ENCODE data around the gene TNFSF18.

TNFSF18 gene

DNA sequence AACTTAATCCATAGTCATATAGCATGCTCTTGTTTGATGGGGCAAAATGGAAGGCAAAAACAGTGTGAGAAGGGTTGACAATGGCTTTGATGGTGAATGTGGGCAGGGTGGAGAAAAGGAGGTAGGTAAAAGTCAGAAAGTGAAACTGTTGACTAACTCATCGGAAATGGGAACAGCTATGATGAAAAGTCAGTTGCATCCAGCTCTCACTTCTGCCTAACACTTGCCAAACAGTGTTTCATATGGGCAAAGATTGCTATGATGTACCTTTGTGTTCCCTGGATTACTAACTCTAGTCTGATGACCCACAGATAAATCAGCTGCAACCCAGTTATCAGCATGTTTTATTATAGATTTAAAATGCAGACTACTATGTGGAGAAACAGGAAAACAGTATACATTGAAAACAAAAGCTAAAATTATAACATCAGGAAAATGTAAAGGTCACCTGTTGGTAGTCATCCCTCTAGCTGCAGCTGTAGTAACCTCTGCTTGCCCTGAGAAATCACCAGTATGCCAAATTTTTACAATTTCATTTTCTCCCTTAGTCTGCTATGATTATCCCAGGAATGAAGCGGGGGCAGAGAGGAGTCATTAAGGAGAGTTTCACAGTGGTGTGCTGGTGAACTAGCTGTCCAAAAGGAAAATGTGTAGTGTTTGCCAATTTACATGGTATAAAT is 11.7 kb downstream of the TNFSF18 start:
- DNase-seq (ENCODE audit: low read depth): peak; percentile 1

DNA sequence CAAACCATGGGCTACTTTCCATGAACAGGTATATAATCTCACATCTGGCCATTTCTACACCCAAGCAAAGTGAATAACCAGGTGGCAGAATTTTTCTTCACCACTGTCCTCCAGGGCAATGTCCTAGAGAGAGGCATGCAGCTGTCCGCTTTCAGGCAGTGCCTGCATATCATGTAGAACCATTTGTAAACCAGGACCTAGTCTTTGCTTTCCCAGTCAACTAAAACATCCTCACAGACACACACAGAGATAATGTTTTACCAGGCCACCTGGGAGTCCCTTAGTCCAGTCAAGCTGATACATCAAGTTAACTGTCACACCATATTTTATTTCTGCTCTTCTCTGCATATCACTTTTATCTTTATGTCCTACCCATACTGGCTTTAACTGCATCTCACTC is 26.2 kb downstream of the TNFSF18 start:
- DNase-seq (ENCODE audit: low read depth): no peak

DNA sequence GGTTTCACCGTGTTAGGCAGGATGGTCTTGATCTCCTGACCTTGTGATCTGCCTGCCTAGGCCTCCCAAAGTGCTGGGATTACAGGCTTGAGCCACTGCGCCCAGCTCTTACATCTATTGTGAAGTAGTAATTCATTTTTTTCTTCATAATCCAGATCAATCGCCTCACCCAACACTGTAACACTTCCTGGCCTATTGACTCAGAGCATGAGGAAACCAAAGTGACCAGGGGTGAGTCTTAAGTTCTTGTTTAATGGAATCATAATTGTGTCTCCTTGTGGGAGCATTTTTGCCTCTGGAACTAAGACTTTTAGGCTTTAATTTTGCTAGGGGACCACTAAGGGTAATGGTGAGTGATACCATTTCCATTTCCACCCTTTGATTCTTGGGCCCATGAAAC is 27.4 kb downstream of the TNFSF18 start:
- no peak for DNase-seq (ENCODE audit: low read depth)

DNA sequence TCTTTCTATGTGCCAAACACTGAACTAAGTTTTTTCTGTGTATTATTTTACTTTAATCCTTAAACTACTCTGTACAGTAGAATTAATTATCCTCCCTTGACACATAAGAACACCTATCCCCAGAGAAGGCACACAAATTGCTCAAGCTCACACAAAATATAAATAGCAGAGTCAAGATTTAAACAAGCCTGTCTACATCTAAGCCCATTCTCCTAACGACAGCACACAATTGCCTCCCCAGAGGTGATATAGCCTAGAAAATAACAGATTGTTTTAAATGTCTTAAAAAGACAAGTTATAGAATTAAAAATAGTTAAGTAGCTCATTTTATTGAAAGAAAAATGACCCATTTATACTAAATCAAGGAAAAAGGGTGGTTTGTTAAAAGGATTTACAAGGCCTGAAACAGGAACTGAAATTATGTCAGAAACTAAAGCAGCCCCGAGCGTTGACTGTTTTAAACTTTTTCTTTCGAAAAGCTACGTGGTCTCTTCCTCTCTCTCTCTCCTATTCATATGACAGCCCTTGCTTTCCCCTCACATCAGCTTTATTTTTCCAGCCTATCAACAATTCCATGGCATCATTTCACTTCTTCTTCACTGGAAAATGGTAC is 30.5 kb downstream of the TNFSF18 start:
- no peak for DNase-seq (ENCODE audit: low read depth)

DNA sequence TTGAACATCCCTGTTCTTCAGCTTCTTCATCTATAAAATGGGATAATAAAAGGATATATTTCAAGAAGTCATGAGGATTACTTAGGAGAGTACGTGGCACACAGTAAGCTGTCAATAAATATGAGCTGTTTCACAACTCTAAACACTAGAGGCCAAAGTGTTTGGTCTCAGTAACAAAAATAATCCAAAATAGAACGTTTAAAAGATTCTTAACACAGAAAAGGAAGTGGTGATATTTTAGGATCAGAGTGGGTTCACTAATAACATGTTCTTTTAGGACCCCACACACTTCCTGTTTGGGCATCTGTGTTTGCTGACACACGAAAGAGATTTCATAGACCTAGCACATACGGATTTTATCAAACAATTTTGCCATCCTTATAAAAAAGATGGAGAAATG is 32.9 kb downstream of the TNFSF18 start:
- no peak for DNase-seq (ENCODE audit: low read depth)

DNA sequence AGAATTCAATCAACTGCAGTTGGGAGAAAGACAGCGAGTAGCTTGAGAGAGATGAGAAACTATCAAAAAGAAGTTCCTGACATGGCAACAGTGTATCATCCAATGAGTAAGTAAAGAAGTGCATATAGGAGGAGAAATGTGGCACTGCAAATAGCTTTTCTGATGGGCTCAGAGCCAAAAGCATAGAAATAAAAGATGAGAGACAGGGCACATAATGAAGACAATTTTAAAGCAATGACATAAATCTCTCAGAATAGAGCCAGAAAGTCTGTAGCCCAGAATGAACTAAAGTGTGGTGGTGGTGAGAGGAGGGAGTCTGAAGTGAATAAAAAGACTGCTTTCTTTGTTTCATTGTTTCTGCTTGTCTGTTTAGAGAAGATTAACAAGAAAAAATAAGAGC is 34.3 kb downstream of the TNFSF18 start:
- DNase-seq (ENCODE audit: low read depth): no peak

DNA sequence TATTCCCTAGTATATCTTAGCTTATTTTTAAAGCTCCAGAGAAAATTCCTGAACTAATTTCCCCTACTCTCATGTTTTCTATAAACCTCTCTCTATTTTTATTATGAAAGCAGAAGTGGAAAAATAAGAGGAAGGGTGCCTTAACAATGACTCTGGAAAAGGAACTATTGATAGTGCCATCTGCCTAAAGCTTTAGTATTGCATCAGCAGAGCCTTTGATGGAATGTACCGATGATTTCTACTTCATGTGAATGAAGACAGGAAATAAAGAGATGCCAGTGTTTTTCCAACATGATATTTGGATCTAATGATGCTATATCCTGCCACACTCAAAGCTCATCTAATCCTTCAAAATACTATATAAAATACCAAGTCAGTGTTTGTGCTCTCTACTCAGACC is 35.1 kb downstream of the TNFSF18 start:
- no peak for DNase-seq (ENCODE audit: low read depth)

DNA sequence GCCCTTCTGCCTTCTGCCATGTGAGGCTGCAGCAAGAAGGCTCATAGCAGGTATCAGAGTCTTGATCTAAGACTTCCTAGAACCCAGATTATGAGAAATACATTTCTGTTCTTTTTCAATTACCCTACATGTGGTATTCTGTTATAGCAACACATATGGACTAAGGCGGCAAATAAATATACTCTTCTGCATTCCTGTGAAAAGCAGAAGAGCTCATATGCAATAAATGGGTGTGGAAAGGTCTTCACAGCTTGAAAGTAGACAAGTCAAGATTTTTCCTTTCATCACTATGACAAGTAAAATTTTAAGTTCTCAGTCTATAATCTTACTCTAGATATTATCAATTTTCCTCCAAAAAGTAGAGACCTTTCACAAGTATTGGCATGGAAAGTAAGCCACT is 36.6 kb downstream of the TNFSF18 start:
- DNase-seq (ENCODE audit: low read depth): no peak

DNA sequence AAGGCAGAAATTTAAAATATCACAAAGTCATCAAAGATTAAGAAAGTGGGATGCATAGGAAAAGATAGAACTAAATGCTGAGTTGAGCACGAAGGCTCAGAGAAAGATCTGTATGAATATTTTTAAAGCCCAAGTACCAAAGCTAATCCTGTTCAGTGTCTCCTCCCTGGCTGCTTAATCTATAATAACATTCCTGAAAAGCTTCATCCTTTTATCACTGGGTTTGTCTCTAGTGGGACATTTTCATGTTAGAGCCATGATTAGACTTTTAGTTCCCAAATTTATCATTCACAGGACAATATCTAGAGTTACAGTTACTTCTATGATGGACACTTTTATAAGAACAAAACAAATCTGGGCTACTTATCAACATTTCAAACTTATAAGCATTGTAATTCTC is 38.6 kb downstream of the TNFSF18 start:
- DNase-seq (ENCODE audit: low read depth): no peak

DNA sequence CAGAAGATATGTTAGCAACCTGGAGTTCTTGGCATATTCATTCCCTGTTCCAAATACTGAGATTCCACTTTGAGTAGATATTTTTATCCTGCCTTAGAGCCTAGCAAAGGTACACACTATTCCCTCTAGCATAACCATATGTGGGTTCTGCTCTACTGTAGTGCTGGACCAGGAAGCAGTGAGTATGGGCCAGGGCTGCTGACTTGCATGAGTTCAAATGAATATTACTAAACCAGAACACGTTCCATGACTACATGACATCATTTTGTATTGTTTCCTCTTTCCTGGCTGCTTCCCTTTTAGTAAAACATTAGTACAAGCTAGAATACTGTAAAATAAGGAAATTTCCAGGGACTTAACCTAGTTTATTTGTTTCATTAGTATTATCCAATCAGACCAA is 41.1 kb downstream of the TNFSF18 start:
- DNase-seq (ENCODE audit: low read depth): no peak

DNA sequence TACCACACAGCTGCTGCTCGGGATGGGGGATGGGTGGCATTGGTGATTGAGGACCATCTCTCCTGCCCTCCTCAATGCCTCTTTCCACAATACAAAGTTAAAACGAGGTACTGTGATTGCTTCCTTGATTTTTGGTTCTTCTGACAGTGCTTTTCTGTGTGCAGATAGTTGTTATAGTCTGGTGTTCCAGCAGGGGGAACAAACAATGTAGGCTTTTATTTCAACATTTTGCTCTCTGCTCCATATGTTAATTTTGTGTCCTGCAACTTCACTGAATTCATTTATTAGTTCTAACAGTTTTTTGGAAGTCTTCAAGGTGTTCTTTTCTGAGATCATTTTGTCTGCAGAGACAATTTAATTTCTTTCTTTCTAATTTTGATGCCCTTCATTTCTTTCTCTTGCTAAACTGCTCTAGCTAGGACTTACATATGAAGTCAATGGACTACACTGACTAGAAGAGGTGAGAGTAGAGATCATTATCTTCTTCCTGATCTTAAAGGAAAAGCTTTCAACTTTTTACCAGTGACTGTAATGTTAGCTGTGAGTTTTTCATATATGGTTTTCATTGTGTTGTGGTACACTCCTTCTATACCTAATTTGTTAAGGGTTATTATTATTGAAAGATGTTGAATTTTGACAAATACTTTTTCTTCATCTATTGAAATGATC is 45.4 kb downstream of the TNFSF18 start:
- no peak for DNase-seq (ENCODE audit: low read depth)

DNA sequence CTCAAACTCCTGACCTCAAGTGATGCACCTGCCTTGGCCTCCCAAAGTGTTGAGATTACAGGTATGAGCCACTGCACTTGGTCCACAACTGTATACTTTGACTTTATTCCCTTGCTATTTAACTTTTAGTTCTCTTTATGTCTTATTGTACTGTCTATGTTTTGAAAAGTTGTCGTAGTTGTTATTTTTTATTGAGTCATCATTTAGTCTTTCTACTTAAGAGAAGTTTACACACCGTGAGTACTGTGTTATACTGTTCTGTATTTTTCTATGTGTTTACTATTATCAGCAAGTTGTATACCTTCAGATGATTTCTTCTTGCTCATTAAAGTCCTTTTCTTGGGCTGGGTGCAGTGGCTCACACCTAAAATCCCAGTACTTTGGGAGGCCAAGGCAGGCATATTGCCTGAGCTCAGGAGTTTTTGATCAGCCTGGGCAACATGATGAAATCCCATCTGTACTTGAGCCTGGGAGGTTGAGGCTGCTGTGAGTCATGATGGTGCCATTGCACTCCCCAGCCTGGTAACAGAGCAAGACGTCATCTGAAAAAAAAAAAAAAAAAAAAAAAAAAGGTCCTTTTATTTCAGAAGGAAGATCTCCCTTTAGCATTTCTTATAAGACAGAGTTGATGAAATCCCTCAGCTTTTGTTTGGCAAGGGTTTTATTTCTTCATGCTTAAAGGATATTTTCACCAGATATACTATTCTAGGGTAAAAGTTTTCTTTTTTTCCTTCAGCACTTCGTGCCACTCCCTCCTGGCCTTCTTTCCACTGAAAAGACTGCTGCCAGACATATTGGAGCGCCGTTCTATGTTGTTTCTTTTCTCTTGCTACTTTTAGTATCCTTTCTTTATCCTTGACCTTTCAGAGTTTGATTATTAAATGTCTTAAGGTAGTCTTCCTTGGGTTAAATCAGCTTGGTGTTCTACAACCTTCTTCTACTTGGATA is 47.6 kb downstream of the TNFSF18 start:
- no peak for DNase-seq (ENCODE audit: low read depth)

DNA sequence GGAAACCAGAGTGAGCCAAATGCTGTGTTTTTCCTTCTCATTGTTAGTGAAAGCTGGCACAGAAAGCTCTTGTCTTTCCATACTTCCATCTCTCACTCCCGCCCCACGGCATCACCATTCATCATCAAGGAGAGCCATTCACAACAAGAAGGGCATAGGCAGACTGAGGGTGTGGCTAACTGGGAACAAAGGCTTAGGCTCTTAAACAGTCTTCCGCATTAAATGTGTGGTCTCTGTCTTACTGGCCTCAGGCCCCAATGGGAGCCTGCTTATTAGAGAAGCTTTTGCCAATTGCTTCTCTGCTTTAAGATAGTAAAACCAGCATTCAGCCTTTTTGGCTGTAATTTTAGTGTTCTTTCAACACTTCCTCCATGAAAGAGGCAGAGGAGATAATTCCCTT is 51.4 kb downstream of the TNFSF18 start:
- DNase-seq (ENCODE audit: low read depth): no peak

DNA sequence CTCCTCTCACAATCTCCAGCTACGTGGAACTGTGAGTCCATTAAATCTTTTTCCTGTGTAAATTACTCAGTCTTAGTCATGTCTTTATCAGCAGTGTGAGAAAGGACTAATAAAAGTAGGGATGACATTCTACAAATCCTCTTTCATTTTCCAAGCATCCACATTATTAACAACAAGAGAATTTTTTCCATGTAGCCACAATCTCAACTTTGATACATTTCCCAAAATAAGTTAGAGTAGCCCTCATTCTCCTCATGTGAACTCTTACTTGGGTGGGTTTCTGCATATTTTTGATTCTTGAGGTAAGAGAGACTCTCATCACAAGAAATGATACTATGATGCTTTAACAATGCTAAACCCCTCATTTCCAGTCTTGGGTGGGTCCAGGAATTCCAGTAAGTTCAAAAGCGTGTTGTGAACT is 52.8 kb downstream of the TNFSF18 start:
- no peak for DNase-seq (ENCODE audit: low read depth)

DNA sequence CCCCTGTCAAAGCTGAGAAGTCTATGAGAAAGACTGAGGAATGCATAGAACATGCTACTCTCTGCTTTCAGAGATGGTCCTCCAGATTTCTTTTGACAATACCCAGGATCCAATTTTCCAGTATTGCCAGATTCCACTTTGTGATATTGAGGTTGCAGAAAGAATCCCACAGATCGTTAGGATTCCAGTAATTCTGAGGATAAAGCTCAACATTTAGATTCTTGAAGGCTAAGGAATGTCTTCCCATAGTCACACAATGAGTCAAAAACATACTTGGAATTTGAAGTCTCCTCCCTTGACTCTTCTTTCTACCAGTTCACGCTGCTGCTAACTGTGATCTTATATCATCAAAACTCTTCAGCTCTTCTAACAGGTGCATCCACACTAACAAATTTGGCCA is 57.1 kb downstream of the TNFSF18 start:
- no peak for DNase-seq (ENCODE audit: low read depth)

DNA sequence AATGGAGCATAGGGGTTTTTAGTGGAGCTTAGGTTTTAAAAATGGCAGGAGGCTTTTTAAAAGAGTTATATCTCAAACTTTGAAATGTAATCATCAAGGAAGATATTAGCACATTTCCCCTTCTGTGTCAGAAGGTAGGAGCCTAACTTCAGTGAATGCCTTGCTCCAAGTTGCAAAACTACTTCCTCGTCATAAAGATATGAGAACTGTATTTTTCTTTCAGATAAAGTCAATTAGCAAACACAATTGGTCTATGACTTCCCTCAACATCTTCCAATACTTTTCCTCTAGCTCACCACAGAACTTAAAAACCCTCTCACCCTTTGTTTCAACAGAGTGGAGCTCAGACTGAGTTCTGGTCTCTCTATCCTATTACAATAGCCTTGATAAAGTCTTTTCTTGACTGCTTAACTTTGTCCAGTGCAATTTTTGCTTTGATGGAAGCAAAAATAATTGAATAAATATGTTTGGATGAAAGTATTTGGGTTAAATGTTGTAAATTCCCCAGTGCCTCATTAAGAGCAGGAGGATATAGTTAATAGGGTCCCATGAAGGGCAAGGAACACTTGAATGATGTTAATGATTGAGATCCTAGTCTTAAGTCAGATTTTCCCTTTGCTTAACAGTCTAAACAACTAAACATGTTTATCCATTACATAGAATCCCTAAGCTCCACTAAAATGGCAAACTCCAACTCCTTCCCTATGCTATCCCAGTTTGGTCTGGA is 58.9 kb downstream of the TNFSF18 start:
- DNase-seq (ENCODE audit: low read depth): no peak

DNA sequence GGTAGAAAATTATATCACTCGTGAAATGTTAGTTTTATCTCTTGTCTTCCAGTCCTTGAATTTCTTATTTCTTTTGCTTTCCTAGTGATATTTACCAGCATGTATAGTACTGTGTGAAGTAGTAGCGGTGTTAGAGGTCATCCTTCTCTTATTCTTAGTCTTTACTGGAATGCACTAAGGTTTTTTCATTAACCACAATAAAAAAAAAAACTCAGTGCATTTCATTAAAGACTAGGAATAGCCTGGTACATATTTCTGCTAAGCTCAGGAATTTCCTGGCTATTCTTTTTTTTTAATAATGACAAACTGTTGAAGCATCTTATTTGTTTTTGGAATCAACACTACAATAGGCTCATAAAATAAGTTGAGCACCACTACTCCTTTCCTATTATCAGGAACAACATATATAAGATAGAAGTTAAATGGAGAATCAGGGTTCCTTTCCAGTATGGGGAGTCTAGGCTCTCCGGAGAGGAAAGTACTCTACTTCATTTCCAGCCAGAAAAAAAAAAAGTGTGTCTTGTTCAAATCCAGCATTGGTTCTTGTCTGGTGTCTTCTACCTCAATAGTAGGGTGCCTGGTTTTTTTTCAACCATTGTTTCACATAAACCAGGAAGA is 60.0 kb downstream of the TNFSF18 start:
- no peak for DNase-seq (ENCODE audit: low read depth)
